Hematopoietic multipotent progenitor cell treated with erythropoietin and hydrocortisone succinate and interleukin-3 and kit ligand, for 8 days (in vitro differentiated cells): ENCODE measurements around the gene ERAP2.

Experiments used
- DNase-seq: peaks from one replicate; pipeline ENCODE4 v3.0.0-alpha.2; 2015

The ERAP2 gene

GRCh38 chr5:96933764-96934707 is 57.7 kb downstream of the ERAP2 start:
- DNase-seq: peak; percentile 50

- DNase-seq: peak; percentile 94
Observed at GRCh38 chr5:96934708-96935558, 58.6 kb downstream of the ERAP2 start.

GRCh38 chr5:96935559-96936430 is 59.5 kb downstream of the ERAP2 start, which contains the start of gene LNPEP:
TSS of gene LNPEP (plus strand) at chr5:96936080. CDS start at chr5:96936156, 76 bp downstream.
- DNase-seq: peak; percentile 95

- DNase-seq: peak; percentile 53
Observed at GRCh38 chr5:96936431-96937320, 60.4 kb downstream of the ERAP2 start.

GRCh38 chr5:96940586-96940985 is 64.3 kb downstream of the ERAP2 start:
- no peak for DNase-seq

- DNase-seq: no peak
Observed at GRCh38 chr5:96941140-96941539, 64.8 kb downstream of the ERAP2 start.

- no peak for DNase-seq
Observed at GRCh38 chr5:96942078-96942477, 65.8 kb downstream of the ERAP2 start.

GRCh38 chr5:96942911-96943310 is 66.6 kb downstream of the ERAP2 start:
- DNase-seq: no peak

GRCh38 chr5:96943799-96944198 is 67.5 kb downstream of the ERAP2 start:
- DNase-seq: no peak

GRCh38 chr5:96945144-96945897 is 69.0 kb downstream of the ERAP2 start:
- no peak for DNase-seq

GRCh38 chr5:96946381-96946780 is 70.1 kb downstream of the ERAP2 start:
- DNase-seq: no peak

- no peak for DNase-seq
Observed at GRCh38 chr5:96952118-96952750, 75.9 kb downstream of the ERAP2 start.

GRCh38 chr5:96952974-96953730 is 76.9 kb downstream of the ERAP2 start:
- no peak for DNase-seq

- DNase-seq: no peak
Observed at GRCh38 chr5:96957254-96958049, 81.2 kb downstream of the ERAP2 start.

GRCh38 chr5:96958977-96959376 is 82.7 kb downstream of the ERAP2 start:
- DNase-seq: no peak

- DNase-seq: peak; percentile 30
Observed at GRCh38 chr5:96961053-96961452, 84.8 kb downstream of the ERAP2 start.

- peak; percentile 35 for DNase-seq
Observed at GRCh38 chr5:96962540-96962991, 86.3 kb downstream of the ERAP2 start.

- DNase-seq: peak; percentile 90
Observed at GRCh38 chr5:96963267-96963666, 87.0 kb downstream of the ERAP2 start.
